Stimulated activated CD4-positive, alpha-beta T cell treated with anti-CD3 and anti-CD28 coated beads, Interleukin-12 subunit alpha, Interleukin-12 subunit beta, amount 100 ng/mL, for 48 hours (primary cell): ENCODE data around the gene BBX.

Experiments
- DNase-seq, 3 donors: peaks; one replicate each; pipeline ENCODE4 v3.0.0-alpha.2; 2020; ENCODE audit warnings: low read depth in 2 of 3, low spot score in 1 of 3

BBX gene

DNA sequence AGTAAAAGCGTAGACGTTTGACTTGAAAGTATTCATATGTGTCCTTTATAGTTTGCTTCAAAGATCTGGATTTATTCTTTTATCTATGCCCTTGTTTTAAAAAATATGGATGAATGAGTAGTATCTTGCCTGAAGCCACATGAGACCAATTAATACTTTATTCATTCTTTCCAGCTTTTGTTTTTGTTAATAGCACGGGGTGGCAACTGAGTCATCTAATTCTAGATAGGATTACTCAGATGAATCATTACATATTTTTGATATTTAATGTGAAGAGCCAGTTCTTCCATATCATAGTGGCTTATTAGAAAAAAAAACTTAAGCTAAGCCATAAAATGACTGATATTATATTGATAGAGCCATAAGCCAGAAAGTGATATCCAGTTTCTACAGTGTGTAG is 121.9 kb downstream of the BBX start:
- no peak for DNase-seq

DNA sequence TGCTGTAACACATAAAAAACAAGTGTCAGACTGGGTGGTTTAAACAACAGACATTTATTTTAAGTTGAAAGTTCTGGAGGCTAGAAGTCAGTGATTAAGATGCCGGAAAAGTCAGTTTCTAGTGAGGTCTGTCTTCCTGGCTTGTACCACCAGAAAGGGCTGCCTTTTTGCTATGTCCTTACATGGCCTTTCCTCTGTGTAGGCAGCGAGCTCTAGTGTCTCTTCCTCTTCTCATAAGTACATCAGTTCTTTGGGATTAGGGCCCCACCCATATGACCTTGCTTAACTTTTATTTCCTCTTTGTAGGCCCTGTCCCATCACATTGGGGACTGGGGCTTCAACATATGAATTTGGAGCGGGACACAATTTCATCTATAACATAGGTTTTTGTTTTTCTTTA is 128.0 kb downstream of the BBX start:
- DNase-seq, result no peak

DNA sequence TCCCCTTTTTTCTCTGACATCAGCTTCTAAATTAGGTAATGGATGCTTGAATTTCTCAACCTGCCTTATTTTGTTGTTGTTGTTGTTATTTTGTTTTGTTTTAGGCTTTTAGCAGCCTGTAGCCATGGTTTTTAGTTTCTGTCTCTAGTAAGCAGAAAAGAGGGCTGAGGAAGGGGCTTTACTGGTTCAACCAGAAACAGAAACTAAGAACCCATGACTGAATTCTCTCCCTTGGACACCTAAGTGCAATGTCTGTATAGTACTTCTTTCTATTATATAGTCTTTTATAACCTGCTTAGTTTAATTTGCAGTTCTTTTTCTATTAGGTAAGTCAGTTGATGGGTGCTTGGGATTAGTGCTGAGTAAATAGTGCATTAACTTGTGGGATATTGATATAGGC is 129.0 kb downstream of the BBX start:
- no peak for DNase-seq

DNA sequence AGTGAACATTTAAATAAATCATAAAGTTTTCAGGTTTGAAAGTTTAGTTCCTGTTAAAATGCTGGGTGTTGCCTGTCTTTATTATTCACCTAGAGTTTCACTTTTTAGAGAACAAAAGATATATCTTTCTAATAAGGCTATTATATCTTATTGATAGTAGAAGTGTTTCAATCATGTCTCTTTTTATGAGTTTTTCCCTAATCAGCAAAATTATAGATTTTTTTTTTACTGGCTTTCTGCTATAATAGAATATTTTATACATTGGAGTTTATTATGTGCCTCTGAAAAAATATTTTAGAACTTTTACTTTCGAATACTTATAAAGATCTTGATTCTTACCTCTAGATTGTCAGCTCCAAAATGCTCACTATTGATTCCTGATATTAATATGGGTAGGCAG is 131.5 kb downstream of the BBX start:
- no peak for DNase-seq

DNA sequence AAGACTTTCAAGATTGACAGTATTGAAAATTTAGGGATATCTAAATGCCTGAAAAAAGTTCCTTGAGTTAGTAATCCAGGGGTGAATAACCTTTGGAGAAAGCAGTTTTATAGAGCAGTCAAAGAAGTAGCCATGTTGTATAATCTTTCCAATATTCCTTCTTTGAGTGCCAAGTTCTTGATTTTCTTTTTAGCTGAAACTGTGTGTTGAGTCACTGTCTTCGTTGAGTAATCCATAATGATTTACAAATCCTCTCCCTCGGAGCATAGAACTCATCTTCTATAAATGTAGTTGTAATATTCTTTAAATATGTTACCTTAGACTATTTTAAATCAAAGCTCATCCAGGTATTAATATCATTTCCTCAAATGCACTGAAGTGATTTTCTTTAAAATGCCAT is 135.2 kb downstream of the BBX start:
- DNase-seq, result no peak

DNA sequence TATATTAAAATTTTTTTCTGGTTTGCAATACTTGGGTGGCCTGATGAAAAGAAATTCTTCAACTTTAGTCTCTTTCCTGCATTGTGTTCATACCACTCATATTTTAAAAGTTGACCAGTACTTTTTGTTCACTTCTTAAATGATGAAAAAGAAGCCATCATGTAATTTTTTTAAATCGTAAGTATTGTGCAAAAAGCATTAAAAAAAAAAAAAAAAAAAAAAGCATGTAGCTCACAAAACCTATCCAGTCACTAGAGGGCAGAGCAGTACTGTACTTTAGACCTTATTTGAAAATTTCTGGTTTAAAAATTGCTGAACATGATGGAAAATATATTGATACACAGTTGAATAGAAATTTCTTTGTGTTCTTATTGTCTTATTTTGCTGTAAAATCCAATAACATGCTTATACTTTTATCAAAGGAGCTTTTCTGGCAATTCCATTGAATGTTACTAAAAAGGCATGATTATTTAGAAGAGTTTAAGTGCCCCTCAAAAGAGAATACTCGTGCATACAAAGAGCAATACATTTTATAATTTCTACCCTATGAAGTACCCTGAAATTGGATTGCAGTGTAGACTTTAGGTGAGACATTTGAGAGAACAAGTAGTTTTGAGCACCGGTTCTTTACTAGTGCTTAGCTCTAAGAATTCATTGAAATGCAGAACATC is 137.7 kb downstream of the BBX start:
- DNase-seq, result no peak

DNA sequence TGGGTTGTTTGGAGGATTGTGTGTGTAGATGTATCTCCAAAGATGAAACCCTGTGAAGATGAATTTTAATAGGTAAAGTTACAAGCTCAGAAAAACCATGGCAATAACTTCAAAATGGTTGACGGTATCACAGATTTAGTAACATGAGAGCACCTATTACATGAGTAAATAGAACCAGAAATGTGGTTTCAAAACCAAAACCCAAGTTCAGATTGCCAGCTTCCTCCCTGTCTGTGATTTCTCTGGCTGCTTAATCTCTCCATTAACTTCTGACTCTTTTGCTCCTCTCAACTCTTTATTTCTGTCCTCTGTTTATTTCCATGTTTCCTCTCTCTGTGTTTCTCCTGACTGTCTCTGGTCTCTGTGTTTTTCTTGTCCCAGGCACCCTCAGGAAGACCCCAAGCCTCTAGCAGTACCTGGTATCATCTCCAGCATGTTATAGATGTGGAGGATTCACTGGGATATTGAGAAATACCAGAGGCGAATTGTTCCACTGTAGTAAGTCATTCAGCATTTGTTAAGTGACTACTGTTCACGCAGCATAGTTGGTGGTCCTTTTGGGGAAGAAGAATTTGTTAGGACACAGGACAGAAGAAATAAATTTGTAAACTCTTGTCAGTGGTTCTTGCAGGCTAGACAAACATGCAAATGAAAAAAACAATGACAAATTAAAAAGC is 138.8 kb downstream of the BBX start:
- no peak for DNase-seq

DNA sequence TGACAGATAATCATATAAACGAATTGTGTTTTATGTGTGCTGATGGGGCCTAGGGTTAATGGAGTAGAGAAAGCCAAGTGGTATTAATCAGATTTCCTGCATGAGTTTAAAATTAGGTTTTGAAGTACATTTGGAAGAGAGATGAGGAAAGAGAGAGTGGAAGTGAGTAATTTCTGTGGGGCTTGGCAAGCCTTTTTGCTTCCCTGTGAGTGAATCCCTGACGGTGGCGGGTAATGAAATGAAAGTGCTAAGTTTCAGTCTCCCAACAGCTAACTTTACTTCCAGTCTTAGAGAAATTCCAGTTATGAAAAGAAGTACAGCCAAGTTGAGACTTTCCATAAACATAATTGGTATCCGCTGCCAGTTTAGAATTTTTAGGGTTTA is 139.4 kb downstream of the BBX start:
- DNase-seq, result no peak

DNA sequence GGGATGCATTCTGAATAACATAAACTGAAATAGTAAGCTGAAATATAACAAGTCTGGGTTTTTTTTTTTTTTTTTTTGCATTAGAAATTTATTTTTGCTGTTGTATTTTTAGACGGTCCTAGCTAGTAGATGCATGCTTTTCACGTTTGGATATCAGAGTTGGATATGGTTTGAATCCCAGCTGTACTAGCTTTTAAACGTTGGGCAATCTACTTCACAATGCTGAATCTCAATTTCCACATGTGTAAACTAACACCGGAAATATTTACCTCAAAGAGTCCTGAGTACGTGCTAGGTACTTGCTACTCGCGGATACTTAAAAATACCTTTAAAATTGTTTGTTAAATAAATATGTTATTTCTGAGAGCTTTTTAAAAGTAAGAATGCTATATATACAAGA is 139.8 kb downstream of the BBX start:
- DNase-seq, result no peak

DNA sequence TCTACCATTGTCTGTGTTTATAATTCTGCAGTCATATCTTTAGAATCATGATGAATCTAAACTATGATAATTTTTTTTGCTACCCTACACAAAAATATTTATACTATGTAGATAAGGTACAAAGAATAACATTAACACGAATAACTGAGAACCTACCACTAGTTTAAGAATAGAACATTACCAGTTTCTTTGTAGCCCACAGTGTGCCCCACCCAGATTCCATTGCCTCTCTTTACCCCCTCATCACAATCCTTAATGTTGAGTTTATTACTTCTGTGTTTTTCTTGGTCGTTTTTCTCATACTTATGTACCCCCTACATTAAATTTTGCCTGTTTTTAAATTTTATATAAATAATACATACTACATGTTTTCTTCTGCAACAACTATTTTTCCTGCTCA is 140.5 kb downstream of the BBX start:
- no peak for DNase-seq

DNA sequence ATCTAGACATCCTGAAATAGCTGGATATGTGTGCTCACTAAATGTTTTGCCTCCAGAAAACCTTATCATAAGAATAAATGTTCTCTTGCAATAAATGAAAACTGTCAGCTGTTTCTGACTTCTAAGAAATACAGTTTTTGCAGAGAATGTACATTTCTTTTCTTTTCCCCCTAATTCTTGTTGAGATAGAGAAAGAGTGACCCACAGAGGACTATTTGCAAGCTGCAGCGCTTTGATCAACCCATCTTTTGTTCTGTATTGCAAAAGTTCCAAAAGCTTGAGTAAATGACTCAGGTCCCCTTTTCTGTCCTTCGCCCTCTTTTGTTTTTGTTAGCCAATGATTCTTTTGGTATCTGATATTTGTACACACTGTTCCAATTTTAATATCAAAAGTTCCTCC is 141.9 kb downstream of the BBX start:
- DNase-seq, result no peak

DNA sequence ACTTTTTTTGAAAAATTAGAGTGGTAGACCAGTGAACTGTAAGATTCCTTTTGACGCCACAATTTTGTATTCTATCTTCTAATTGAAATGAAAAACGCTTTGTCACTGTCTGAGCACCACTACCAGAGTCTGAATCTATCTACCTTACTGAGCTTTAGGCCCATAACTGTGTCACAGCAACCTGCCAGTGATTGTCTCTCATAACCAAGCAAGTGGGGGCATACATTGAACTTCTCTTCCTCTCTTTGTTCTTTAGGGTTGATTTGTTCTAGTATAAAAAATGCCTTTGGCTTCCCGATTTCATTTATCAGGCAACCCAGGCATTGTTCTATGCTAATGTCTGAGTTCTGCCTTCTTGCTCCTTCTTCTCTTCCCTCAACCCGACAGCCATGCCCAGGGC is 142.6 kb downstream of the BBX start:
- no peak for DNase-seq

DNA sequence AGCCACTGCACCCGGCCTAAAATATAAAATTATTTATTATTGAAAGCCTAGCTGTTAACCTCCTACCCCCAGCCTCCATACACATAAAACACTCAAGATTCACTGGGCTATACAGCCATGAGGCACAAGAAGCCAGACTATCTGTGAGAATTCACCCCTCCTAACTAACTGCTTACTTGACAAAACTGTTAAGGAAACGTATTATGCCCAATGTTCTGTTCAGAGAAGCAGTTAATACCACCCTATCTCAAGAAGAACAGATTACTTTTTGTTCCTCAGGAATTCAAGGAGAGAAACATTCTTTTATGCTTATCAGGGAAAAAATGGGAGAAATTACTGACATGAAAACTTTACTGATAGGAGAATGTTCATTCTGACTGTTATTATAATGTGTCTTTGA is 144.1 kb downstream of the BBX start:
- no peak for DNase-seq

DNA sequence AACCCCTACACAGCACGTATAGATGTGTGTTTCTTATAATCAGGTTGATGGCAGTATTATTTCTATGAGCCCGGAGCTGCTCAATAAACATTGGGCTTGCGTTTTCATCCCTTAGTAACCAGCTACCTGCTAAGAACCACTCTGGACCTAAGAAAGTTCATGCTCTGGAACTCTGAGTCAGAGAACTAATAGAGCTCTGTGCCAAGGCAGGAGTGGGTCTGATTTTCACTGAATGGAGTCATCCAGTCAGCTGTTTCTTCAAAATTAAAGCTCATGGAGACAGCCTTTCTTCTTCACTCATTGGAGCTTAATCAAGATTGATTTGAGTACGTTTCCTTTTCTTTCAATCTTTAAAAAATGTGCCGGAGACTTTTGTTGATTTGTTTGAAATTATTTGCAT is 145.7 kb downstream of the BBX start:
- DNase-seq, result no peak

DNA sequence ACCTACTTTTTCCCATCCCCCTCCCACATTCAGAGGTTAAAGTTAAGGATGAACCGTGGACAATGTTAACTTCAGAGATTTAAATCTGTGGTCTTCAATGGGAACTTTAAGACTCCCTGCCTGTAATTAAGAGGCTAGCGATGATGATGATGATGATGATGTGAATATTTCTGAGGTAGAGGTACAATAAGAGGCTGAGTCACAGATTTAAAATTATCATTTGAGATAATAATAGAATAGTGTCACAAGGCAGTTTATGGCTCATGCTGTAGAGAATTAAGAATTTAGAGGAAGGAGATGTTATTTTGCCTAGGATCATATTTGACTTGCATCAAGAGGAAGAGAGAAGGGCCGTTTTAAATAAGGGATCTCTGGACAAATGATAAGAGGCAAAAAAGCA is 146.2 kb downstream of the BBX start:
- DNase-seq, result no peak

DNA sequence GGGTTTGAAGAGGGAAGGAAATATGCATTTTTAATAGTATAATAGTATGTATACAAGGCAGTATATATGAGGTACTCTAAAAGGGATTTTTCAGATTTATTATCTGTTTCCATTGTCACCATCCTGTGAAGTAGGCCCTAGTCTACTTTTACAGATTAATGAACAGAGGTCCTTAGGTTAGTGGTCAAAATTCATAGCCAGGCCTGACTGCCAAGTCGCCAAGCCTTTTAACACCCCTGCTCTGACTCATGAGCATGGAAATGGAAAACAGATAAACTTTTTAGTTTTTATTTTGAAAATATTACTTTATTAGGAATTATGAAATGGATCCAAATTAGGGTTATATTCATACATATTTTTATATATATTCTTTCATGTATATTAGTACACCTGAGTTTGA is 146.9 kb downstream of the BBX start:
- DNase-seq, result no peak

DNA sequence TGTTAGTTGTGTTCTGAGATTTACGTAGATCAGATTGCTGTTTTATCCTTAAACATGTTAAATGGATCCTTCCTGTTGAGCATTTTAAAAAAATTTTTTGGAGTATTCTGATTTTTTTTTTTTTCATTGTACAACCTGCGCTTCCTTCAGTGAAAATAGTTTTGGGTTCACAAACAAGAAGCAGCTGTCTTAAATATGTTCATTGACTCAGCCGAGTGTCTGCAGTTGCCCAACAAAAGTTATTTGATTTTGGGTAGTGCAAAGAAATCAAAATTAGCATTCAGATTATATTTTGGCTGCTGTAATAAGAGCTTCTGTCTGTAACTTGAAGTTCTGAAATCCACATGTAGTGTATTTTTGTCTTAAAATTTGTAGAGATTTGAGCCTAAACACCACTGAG is 148.2 kb downstream of the BBX start:
- no peak for DNase-seq

DNA sequence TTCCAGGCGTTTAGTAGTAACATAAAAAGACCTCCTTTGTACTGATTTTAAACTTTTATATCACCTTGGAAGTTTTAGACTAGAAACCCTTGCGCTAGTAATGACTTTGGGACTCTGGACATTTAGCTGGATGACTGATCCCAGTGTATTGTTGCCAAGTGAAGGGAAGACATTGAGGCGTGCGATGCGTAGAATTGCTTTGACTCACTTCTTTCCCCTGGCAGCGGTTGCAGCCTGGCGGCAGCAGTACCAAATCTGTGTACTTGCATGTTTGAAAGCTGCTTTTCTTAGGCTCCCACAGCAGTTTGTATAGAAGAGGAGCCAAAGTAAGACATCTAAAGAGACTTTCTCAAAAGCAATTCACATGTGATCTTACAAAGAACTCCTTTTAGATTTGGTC is 151.6 kb downstream of the BBX start:
- DNase-seq, result no peak

DNA sequence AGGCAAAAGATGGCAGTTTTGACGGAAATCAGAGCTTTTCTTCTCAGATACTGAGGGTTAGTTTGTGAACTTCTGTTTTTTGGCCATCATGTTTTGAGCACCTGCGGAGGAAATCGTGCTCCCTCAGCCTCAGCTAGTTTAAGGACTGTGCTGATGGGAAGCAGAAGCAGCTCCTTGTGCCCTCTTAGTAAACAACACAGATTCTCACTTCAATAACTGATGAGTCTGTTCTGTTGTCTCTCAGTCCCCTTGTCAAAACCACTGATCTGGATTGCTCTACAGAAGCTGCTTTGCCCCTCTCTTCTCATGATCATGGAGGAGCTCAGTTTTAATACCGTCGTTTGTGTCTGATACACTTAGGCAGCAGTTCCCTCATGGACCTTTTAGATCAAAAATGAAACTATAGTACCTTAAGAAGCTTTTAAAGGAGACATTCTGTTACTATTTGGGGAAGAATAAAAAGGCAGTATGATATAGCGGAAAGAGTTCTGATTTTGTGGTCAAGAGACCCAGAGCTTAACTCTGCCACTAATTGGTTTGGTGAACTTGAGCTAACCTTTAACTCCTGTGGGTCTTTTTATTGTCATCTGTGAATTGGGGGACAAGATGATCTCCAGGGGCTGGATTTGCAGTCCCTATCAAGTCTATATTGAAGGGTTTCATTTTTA is 152.6 kb downstream of the BBX start:
- no peak for DNase-seq

DNA sequence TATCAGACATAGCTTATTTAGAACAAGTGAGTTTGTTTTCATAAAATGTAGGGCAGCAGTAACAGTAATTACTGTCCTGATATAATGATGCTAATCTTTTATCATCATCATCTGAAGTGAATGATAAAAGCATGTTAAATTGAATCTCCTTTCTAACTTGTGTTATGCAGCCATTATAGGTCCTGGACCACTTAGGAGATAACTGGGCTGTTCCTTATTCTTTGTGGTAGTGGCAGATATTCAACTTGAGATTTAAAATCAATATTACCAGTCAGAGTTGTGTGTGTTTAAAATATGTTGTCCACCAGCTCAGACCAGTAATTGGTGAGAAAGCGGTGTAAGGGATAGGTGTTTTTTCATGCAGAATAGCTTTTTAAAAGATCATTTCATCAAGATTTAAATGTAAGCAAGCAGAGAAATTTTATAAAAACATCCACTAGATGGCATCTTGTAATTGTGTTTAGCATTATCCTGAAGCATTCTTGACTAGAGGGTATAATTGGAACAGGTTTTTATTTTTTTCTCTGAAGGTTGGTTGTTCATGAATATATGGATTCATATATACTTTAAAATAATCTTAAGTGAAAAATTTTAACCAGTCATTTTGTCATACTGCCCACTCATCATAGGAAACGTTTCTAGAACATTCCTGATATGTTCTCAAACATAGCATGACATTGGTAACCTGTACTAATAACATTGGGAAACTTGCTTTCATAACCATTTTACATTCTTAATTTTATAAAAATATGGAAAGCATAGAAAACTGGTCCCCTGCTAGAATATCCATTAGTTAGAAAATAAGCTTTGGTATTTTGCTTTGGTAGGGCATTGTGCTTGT is 153.9 kb downstream of the BBX start:
- no peak for DNase-seq

DNA sequence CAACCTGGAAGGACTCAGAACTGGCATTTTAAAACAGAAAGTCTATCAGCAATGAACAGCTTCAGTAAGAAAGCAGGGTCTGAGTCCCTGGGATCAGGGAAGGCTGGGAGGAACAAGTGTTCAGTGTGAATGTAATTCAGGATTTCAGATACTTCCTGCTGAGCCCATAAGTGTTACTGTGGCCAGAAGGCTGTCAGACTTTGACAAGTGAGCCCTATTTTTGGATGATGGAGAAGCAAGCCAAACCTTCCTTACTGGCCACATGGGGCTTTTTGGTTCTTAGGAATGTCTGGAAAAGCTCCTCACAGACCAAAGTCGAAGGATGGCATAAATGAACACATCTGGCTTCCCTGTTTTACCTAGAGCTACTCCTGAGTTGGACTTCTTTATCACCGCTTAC is 157.2 kb downstream of the BBX start:
- no peak for DNase-seq

DNA sequence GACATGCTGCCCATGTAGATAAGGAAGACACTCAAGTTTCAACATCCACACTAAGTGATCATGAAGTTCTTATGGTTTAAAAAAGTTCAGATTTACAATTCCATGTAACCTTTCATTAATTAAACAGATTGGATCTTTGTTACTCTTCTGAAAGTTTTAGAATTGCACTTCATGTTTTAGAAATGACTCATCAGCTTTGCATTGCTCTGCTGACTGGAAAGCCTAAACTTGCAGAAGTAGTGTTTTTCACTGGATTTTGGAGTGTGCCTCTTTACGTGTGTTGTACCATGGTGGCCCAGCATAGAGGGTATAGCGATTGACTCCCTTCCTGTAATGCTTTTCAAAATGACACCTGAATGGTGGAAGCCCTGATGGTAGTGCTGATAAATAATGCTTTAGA is 157.9 kb downstream of the BBX start:
- no peak for DNase-seq
